Fibroblast of skin of abdomen (primary cell): Measurements from ENCODE around the gene SPOCD1.

Experiments used
- DNase-seq: peaks from one replicate; pipeline ENCODE4 v3.0.0-alpha.2; 2013

The SPOCD1 gene

GRCh38 chr1:31786366-31787060 lies 29.3 kb downstream of the SPOCD1 start:
- no peak for DNase-seq

GRCh38 chr1:31785947-31786290 lies 29.9 kb downstream of the SPOCD1 start:
- no peak for DNase-seq

GRCh38 chr1:31785020-31785946 lies 30.5 kb downstream of the SPOCD1 start:
- DNase-seq: no peak

- DNase-seq: no peak
Measured at GRCh38 chr1:31784356-31785019, 31.3 kb downstream of the SPOCD1 start.

DNA sequence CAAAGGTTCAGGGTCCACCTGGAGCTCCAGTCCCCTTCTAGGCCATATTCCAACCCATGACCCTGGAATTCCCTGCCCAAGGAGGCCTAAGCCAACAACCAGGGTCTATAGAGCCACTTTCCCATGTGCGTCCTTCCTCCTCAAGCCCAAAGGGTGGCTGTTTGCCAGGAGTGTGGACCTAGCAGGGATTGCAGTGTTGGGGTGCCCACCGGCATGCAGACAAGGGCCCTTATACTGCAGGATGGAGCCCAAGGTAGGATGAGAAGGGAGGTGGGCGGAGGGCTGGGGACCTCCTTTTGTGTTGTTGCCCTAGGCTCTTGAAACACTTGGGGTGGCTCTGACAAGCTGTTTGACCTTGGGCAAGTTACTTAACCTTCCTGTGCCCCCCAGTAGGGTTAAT lies 32.0 kb downstream of the SPOCD1 start:
- no peak for DNase-seq

DNA sequence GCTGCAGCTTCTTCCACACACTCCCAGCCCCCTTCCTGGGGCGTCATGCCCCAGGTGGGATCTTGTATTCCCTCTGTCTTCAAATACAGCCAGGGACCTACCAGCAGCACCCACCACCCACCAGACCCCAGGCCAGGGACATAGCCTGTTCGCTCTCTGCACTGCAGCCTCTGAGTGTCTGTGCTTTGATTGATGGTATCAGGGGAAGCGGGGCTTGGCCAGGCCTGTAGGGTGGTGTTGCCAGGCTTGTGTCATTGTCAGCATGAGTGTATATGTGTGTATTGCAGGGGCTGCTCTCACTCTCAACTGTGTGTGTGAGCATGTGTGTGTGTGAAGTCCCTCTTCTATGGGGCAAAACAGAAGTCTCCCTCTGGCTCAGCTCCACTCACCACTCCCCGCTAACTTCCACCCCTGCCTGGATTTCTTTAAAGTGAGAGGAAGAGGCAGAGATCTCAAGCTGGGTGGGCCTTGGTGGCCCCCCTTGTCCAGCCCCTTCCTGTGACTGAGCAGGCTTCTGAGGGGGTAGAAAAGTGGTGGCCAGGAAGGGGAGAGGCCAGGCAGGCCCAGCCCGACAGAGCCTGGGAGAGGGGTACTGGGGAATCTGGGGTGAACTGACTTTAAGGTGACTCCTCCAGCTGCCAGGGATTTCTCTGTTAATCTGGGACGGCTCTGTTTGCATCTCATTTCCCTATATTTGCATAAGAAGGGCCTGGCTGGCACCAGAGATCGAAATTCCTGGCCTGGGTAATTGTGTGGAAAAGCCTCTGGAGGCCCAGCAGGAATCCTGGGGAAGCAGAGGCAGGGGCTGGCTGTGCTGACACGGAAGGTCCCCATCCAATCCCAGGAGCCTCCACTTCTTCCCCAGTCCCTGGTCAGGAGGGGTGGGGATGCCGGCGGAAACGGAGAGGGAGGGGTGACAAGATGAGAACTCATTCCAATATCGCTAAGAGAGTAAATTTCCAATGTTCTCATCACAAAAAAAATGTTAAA lies 33.1 kb downstream of the SPOCD1 start:
- no peak for DNase-seq

GRCh38 chr1:31781756-31782371 lies 34.0 kb downstream of the SPOCD1 start:
- DNase-seq: no peak

DNA sequence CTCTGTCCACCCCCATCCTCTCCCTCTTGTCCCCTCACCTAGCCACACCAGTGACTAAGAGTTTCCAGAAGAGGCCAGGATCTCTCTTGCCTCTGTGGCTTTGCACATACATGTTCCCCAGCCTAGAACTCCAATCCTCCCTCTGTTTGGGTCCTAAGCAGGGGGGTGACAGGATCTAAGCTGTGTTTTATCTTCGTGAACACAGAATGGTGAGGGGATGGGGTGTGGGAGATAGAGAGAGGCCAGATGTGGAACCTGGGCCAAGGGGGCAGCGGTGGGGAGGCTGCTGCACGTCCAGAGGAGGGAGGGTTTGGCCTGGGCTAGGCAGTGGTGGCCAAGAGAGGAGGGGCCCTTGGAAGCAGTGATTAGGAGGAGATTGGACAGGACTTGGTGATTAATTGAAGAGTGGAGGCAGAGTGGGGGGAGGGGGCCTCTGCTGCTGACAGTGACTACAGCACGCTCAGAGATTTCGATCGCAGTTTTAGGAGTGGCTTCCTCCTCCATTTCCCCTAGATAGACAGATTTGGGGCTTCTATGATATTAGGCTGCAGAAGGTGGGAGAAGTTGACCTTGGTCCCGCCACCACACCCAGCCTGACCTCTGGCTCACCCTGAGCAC lies 34.6 kb downstream of the SPOCD1 start:
- DNase-seq: no peak

DNA sequence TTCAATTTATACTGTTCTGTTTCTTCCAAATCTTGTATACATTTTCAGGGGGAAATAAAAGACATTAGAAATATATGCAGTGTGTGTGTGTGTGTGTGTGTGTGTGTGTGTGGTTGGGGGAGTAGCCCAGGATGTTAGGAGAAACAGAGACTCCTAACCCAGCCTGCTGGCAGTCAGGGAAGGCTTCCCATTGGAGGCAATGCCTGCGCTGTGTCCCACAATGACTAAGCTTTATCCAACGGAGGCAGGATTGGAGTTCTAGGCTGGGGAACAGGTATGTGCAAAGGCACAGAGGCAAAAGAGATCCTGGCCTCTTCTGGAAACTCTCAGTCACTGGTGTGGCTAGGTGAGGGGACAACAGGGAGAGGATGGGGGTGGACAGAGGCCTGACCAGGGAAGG lies 35.2 kb downstream of the SPOCD1 start:
- DNase-seq: no peak

DNA sequence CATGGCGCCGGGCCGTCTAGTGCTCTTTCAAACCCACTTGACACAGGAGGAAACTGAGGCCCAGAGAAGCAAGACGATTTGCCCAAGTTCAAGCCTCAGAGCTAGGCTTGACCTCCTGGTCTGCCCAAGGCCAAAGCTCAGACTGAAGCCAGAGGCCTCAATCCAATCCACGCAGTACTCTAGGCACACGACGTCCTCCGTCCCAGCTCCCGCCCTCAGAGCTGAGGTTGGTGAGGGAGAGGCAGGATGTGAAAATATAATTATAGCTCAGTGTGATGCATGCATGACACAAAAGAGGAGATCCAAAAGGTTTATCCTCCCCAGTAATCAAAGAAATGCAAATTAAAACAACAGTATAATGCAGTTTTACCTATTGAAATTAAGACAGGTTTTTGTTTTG lies 36.1 kb downstream of the SPOCD1 start:
- DNase-seq: no peak

GRCh38 chr1:31778763-31779488 lies 36.9 kb downstream of the SPOCD1 start:
- no peak for DNase-seq

GRCh38 chr1:31776516-31776915 lies 39.3 kb downstream of the SPOCD1 start:
- no peak for DNase-seq

- DNase-seq: no peak
Measured at GRCh38 chr1:31776032-31776431, 39.8 kb downstream of the SPOCD1 start.

DNA sequence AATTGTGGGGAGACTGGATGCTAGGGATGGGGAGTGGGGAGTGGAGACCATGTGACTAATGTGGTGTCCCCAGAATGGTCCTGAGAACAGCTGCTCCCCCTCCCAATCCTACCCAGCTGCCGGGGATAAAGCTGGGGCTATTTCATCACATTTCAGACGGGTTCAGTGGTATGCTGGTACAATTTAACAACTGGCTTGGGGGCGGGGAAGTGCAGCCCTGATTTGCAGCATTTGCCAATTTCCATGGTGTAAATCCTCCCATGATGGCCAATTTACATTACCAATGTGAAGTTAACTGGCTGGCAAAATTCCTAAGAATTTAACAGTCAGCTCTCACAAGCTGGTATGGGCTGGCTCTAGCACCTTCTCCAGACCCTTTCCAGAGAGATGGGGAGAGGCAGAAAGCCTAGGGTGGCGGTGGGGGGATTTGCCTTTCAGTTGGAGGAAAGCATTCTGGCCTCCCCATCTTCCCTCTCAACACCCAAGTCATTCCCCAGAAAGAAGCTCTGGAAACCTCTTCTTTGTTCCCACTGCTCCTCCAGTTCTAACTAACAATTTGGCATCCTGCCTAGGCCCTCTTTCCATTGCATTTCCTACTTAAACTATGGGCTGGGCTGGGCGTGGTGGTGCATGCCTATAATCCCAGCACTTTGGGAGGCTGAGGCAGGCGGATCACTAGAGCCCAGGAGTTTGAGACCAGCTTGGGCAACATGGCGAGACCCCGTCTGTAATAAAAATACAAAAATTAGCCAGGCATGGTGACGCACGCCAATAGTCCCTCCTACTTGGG lies 40.4 kb downstream of the SPOCD1 start:
- DNase-seq: no peak

- DNase-seq: no peak
Measured at GRCh38 chr1:31774495-31774894, 41.3 kb downstream of the SPOCD1 start.

DNA sequence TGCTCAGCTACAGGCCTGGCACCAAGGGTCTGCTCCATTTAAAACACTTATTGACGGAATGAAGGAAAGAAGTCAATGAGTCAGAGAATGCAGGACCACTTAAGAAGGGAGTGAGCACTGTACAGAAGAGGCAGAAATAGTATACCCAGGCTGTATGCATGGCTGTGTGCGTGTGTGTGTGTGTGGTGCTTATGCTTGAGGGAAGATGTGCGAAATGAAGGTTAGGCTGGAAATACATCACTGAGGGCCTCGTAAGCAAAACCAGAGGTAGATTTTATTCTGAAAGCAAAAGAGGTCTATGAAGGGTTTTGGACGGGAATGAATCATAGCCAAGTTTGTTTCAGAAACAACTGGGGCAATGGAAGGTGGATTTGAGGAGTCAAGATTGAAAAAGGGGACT lies 42.0 kb downstream of the SPOCD1 start:
- no peak for DNase-seq

- DNase-seq: no peak
Measured at GRCh38 chr1:31772669-31773248, 43.1 kb downstream of the SPOCD1 start.

DNA sequence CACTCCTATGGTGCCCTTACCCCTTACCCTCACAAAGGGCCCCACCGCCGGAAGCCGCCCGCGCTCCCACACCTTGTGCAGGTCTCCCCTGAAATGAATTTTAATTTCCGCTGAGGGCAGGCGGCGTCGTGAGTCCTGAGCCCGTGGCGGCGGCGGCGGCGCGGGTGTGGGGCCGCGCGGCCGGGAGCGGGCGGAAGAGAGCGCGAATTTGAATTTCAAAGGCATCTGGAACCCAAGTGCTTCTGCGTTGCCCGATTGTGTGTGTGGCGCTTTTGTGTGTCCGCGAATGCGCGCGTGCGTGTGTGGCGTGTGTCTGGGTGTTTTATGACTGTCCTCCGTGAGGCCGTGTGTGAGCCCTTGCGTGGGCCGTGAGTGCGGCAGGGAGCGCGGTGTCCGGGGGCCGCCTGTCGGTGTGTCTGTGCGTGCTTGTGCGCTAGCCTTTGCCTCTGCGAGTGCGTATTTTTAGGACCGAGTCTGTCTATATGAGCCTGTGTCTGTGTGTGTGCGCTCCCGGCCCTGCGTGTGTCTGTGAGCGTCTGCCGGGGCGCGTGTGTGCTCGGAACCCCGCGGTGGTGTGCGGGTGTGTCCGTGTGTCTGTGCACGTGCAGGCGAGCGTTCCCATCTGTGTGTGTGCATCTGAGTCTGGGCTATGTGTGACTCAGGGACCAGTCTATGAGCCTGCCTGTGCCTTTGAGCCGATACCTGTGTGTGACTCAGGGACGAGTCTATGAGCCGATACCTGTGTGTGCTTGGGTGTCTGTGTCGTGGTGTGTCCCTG lies 43.7 kb downstream of the SPOCD1 start:
- no peak for DNase-seq
